ENCODE results near the gene CCNK.

CCNK gene

GRCh38 chr14:99507860-99508640 lies 26.8 kb downstream of the CCNK start:
- ChIA-PET POLR2A (interaction anchor here (0.6 kb wide), 1 partner anchor 777 kb away, joined by 4 read pairs; no protein-coding TSS in a partner anchor), CTCF (no interaction called here)
- no peak for DNase-seq (ENCODE audit: extremely low spot score)
- TF ChIP-seq CTCF (IDR thresholded peaks at IDR 0.05; ENCODE audit: control extremely low read depth, extremely low read depth, low read depth, missing control alignments), result no peak

- CTCF ChIA-PET, result no interaction called here
- TF ChIP-seq CTCF (IDR thresholded peaks at IDR 0.05; ENCODE audit: control extremely low read depth, extremely low read depth, low read depth, missing control alignments), result no peak
- POLR2A ChIA-PET, result no interaction called here
- no peak for DNase-seq (ENCODE audit: extremely low spot score)
Measured at GRCh38 chr14:99508896-99509629, 27.9 kb downstream of the CCNK start.

DNA sequence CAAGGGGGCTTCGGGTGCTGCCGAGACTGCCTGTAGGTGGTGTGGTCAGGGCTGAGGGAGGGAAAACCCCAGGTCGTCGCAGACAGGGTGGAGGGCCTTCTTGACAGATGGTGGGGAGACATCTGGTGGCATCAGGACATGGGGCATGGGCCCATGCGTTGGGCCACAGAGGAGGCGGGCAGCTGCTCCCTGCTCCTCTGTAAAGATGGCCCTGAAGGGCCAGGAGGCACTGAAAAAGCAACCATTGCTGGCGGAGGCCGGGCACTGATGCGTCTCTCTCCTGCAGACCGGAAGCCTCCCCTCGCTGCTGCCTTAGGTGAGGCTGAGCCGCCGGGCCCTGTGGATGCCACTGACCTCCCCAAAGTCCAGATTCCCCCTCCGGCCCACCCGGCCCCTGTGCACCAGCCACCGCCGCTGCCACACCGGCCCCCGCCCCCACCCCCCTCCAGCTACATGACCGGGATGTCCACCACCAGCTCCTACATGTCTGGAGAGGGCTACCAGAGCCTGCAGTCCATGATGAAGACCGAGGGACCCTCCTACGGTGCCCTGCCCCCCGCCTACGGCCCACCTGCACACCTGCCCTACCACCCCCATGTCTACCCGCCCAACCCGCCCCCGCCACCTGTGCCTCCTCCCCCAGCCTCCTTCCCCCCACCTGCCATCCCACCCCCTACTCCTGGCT lies 28.8 kb downstream of the CCNK start:
- DNase-seq (ENCODE audit: extremely low spot score), result no peak
- ChIA-PET POLR2A (no interaction called here), CTCF (no interaction called here)
- no peak for TF ChIP-seq CTCF (IDR thresholded peaks at IDR 0.05; ENCODE audit: control extremely low read depth, extremely low read depth, low read depth, missing control alignments)

DNA sequence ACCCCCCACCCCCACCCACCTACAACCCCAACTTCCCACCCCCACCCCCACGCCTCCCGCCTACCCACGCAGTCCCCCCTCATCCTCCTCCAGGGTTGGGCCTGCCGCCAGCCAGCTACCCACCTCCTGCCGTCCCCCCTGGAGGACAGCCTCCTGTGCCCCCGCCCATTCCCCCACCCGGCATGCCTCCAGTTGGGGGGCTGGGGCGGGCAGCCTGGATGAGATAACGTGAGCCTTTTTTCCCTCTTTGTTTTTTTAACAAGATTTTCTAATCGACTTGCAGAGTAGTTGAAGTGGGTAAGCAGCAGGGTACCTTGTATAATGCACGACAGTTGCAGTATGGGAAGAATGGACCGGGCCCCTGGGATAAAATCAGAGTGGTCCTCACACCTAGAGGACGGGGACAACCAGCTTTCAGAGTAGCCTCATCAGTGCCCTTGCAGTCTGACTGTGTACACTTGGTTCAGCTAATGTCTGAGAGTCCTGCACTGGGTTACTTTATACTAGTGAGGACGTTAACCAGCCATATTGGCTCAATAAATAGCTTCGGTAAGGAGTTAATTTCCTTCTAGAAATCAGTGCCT lies 29.4 kb downstream of the CCNK start:
- CTCF ChIA-PET, result no interaction called here
- no peak for TF ChIP-seq CTCF (IDR thresholded peaks at IDR 0.05; ENCODE audit: control extremely low read depth, extremely low read depth, low read depth, missing control alignments)
- POLR2A ChIA-PET, result no interaction called here

GRCh38 chr14:99511421-99512109 lies 30.4 kb downstream of the CCNK start:
- ChIA-PET CTCF (no interaction called here), POLR2A (no interaction called here)
- TF ChIP-seq CTCF (IDR thresholded peaks at IDR 0.05; ENCODE audit: control extremely low read depth, extremely low read depth, low read depth, missing control alignments), result no peak
- DNase-seq (ENCODE audit: extremely low spot score), result no peak

More for the DNA sequence above, 29.4 kb downstream of the CCNK start:
- no peak for DNase-seq (ENCODE audit: extremely low spot score)

DNA sequence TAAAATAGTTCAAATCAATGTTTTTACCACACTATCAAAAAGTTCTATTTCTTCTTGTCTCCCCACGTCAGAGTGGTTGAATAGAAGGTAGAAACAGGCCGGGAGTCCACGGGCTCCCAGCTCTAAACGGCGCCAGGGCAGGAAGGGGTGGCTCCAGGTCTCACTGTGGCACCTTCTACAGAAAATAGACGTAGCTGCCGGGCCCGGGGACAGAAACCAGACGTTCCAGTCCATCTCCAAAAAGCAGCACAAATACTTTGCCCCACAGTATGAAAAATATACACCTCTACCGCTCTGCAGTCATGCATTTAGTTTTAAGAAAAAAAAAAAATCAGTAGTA lies 30.9 kb downstream of the CCNK start:
- POLR2A ChIA-PET, result no interaction called here
- TF ChIP-seq CTCF (IDR thresholded peaks at IDR 0.05; ENCODE audit: control extremely low read depth, extremely low read depth, low read depth, missing control alignments), result no peak
- CTCF ChIA-PET, result no interaction called here
- DNase-seq (ENCODE audit: extremely low spot score), result no peak
